Measurements from ENCODE around the gene LHPP. TPM values are rescaled to one million over a fixed set of nuclear protein-coding genes. Genes with fewer than 3 reads are reported as not detected.

LHPP gene
- total RNA-seq = 18.6 and 40.6 TPM in 2 replicates
- 19.1 and 23.7 TPM in 2 replicates for polyA plus RNA-seq

GRCh38 chr10:124461642-124462347, at the start of gene LHPP:
TSS of gene LHPP (plus strand) at chr10:124461823. CDS start at chr10:124461863, 40 bp downstream.
- Histone ChIP-seq H3K9me3 (ENCODE audit: low read depth) (no peaks in the 10 kb centered on the region), H3K27ac (peak within 1 kb of the TSS; percentile 86), H3K36me3 (no peaks in the 10 kb centered on the region), H3K27me3 (no peaks in the 10 kb centered on the region), H3K4me3 (peak within 1 kb of the TSS; percentile 91), H3K4me1 (ENCODE audit: low read depth) (peaks cover 25% of the 10 kb centered on the region)
- DNase-seq (ENCODE audit: low read depth in 1 of 2, low spot score in 1 of 2) = peak; percentile 84 to 86
- TF ChIP-seq, protein P1, sequence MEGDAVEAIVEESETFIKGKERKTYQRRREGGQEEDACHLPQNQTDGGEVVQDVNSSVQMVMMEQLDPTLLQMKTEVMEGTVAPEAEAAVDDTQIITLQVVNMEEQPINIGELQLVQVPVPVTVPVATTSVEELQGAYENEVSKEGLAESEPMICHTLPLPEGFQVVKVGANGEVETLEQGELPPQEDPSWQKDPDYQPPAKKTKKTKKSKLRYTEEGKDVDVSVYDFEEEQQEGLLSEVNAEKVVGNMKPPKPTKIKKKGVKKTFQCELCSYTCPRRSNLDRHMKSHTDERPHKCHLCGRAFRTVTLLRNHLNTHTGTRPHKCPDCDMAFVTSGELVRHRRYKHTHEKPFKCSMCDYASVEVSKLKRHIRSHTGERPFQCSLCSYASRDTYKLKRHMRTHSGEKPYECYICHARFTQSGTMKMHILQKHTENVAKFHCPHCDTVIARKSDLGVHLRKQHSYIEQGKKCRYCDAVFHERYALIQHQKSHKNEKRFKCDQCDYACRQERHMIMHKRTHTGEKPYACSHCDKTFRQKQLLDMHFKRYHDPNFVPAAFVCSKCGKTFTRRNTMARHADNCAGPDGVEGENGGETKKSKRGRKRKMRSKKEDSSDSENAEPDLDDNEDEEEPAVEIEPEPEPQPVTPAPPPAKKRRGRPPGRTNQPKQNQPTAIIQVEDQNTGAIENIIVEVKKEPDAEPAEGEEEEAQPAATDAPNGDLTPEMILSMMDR (IDR thresholded peaks at IDR 0.05; ENCODE audit: low read depth, low read length) = peak; percentile 2

DNA sequence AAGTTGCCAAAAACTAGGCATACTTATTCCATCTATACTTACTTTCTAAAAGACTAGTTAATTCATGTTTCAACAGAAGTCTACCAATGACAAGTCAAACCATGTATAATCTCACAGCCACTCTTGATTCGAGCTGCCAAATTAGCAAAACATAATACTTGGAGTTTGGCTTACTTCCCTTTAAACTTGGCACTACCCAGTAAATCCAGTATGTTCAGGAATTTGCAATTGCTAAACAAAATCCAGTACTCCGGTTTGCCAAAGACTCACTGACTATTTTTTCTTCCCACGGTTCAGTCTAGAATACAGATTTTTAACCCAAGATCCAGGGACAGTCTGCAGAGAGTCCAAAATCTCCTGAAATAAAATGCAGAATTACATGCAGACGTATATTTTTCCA, 47.5 kb upstream of the LHPP start:
- Histone ChIP-seq H3K36me3 (peaks cover 5% of the 10 kb centered on the region), H3K4me1 (ENCODE audit: low read depth) (peaks cover 3% of the 10 kb centered on the region), H3K9me3 (ENCODE audit: low read depth) (no peaks in the 10 kb centered on the region), H3K27ac (no peak overlapping the region), H3K27me3 (no peaks in the 10 kb centered on the region), H3K4me3 (no peak overlapping the region)
- DNase-seq (ENCODE audit: low read depth in 1 of 2, low spot score in 1 of 2) = peak in 1 of 2 donors; percentile 76
- TF ChIP-seq, protein P1 (IDR thresholded peaks at IDR 0.05; ENCODE audit: low read depth, low read length) = no peak

DNA sequence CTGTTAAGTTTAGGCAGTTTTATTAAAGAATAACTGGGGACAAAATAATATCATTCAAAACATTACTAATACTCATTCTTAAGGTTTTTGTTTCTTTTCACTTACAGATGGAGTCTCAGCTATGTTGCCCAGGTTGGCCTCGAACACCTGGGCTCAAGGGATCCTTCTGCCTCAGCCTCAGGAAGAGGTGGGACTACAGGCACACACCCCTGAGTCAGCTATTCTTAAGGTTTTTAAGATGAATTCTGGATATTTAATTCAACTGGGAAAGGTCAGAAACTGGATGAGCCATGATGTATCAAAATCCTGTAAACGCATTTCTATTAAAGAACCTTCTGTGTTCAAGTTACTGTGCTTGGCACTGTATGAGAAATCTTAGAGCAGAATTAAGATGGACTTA, 46.4 kb upstream of the LHPP start:
- Histone ChIP-seq H3K9me3 (ENCODE audit: low read depth) (no peaks in the 10 kb centered on the region), H3K4me1 (ENCODE audit: low read depth) (peaks cover 3% of the 10 kb centered on the region), H3K36me3 (peaks cover 3% of the 10 kb centered on the region), H3K27ac (no peak overlapping the region), H3K27me3 (peaks cover under 1% of the 10 kb centered on the region), H3K4me3 (no peak overlapping the region)
- TF ChIP-seq, protein P1 (IDR thresholded peaks at IDR 0.05; ENCODE audit: low read depth, low read length) = no peak
- no peak for DNase-seq (ENCODE audit: low read depth in 1 of 2, low spot score in 1 of 2)

DNA sequence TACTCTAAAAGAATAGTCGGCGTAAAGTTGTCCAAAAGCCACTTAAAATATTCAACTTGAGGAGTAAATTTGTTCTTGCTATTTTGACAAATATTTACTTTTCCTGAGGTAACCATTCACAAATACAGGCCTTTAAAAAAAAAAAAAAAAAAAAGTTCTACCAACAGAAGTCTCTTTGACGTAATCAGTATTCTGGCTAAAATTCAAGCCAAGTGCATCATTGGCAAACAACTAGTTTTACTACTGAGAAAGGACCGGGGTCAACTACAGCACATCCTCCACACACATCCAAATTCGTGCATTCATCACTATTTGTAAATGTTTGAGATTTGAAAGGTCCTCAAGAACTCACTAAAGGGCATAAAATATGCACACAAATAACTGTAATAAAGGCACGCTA, 44.9 kb upstream of the LHPP start:
- Histone ChIP-seq H3K4me3 (no peak overlapping the region), H3K4me1 (ENCODE audit: low read depth) (peaks cover 3% of the 10 kb centered on the region), H3K36me3 (no peaks in the 10 kb centered on the region), H3K27ac (no peak overlapping the region), H3K9me3 (ENCODE audit: low read depth) (no peaks in the 10 kb centered on the region), H3K27me3 (peaks cover 13% of the 10 kb centered on the region)
- peak in 1 of 2 donors; percentile 59 for DNase-seq (ENCODE audit: low read depth in 1 of 2, low spot score in 1 of 2)
- TF ChIP-seq, protein P1 (IDR thresholded peaks at IDR 0.05; ENCODE audit: low read depth, low read length) = no peak

- Histone ChIP-seq H3K27ac (peak overlapping the region; percentile 61), H3K4me1 (ENCODE audit: low read depth) (peaks cover 3% of the 10 kb centered on the region), H3K36me3 (no peaks in the 10 kb centered on the region), H3K4me3 (peak overlapping the region; percentile 78), H3K27me3 (peaks cover 20% of the 10 kb centered on the region), H3K9me3 (ENCODE audit: low read depth) (no peaks in the 10 kb centered on the region)
- TF ChIP-seq, protein P1 (IDR thresholded peaks at IDR 0.05; ENCODE audit: low read depth, low read length) = peak; percentile 19
- peak; percentile 73 to 74 for DNase-seq (ENCODE audit: low read depth in 1 of 2, low spot score in 1 of 2)
Measured at GRCh38 chr10:124417895-124418725, 43.5 kb upstream of the LHPP start.
